Stomach (tissue), 4 donors: Measurements from ENCODE around the gene MAML1.

Experiments
- POLR2AphosphoS5 ChIP-seq, 3 donors: sonication (generic); formaldehyde crosslinking; IDR thresholded peaks; one replicate each; pipeline ENCODE4 v1.6.1; 2016; ENCODE audit warnings: antibody characterized with exemption in 3 of 3
- TF ChIP-seq, protein P1 (sequence below), 7 experiments: fragments of 450-650 bp in 4 of 7; fragments of 200-600 bp in 3 of 7; sonication (generic) in 3 of 7; IDR thresholded peaks; one replicate each; pipeline ENCODE4 v1.5.1; 2016 to 2019; ENCODE audit warnings: antibody characterized with exemption in 7 of 7, control low read depth in 2 of 7, mild to moderate bottlenecking in 1 of 7

DNA sequence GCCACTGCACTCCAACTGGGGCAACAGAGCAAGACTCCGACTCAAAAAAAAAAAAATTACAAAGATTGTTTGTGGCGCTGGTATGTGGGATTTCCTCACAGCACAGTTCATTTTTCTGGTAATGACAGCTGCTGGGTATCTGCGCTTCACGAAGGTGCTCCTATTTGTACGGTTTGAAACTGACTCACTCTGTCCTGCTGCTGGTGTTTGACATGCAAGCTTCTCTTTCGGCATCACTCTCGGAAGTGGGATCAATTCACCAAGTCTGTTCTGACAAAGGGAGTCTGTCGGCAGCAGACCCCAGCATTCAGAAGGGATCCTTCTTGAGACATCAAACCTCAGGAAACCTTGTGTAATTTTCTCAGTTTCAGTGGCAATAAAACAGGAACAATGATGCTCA, 26.3 kb downstream of the MAML1 start:
- TF ChIP-seq, protein P1, sequence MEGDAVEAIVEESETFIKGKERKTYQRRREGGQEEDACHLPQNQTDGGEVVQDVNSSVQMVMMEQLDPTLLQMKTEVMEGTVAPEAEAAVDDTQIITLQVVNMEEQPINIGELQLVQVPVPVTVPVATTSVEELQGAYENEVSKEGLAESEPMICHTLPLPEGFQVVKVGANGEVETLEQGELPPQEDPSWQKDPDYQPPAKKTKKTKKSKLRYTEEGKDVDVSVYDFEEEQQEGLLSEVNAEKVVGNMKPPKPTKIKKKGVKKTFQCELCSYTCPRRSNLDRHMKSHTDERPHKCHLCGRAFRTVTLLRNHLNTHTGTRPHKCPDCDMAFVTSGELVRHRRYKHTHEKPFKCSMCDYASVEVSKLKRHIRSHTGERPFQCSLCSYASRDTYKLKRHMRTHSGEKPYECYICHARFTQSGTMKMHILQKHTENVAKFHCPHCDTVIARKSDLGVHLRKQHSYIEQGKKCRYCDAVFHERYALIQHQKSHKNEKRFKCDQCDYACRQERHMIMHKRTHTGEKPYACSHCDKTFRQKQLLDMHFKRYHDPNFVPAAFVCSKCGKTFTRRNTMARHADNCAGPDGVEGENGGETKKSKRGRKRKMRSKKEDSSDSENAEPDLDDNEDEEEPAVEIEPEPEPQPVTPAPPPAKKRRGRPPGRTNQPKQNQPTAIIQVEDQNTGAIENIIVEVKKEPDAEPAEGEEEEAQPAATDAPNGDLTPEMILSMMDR (IDR thresholded peaks at IDR 0.05), result no peak
- TF ChIP-seq POLR2AphosphoS5 (IDR thresholded peaks at IDR 0.05), result no peak
